SK-N-SH (cell line): Measurements from ENCODE around the gene MT1H. TPM values are rescaled to one million over a fixed set of nuclear protein-coding genes. Genes with fewer than 3 reads are reported as not detected.
A peak's percentile ranks its signal among the peaks of the same experiment; 100 is the strongest.

Experiments
- CTCF ChIA-PET: fragments of 300-600, 350-600 bp; formaldehyde crosslinking; extraction: SDS; loops from one replicate; lab custom pipeline; 2021; lab: Yijun Ruan, JAX
- POLR2A ChIA-PET: fragments of 350-600 bp; sonication (Branson Sonifier 250); formaldehyde crosslinking; extraction: SDS; loops from one replicate; lab custom pipeline; 2020; ENCODE audit warnings: antibody characterized with exemption, inconsistent platforms; lab: Yijun Ruan, JAX
- DNase-seq: peaks from one replicate; pipeline ENCODE4 v3.0.0; 2012
- H2AFZ ChIP-seq: fragments of 200-600 bp; sonication (generic); 2 replicates; pipeline ENCODE4 v1.8.1; 2016; ENCODE audit warnings: antibody characterized with exemption, mild to moderate bottlenecking, low read depth
- H3F3A ChIP-seq: fragments of 200-600 bp; sonication (generic); replicated peaks from 2 replicates; pipeline ENCODE3; 2016; ENCODE audit warnings: antibody characterized with exemption, mild to moderate bottlenecking; ENCODE audit not compliant: insufficient read depth
- H3K27ac ChIP-seq, 2 experiments: fragments of 200-500 bp in 1 of 2; fragments of 200-600 bp in 1 of 2; sonication (Bioruptor generic) in 1 of 2; sonication (generic), shearing (Covaris generic) in 1 of 2; 2 replicates each; pipeline versions ENCODE4 v1.5.1 to v1.6.1; 2014 to 2016; ENCODE audit warnings: low read depth in 2 of 2, inconsistent platforms in 1 of 2, low read length in 1 of 2, mild to moderate bottlenecking in 1 of 2, mixed read lengths in 1 of 2
- H3K27me3 ChIP-seq: fragments of 200-600 bp; sonication (generic), shearing (Covaris generic); 2 replicates; pipeline ENCODE4 v1.6.1; 2016; ENCODE audit warnings: mixed run types; ENCODE audit not compliant: insufficient read depth
- H3K36me3 ChIP-seq, 2 experiments: fragments of 200-500 bp in 1 of 2; fragments of 200-600 bp in 1 of 2; sonication (Bioruptor generic) in 1 of 2; sonication (generic) in 1 of 2; replicated peaks in 1 of 2; 2 replicates each; pipeline versions ENCODE3 to v1.5.1; 2014 to 2016; ENCODE audit warnings: low read length in 1 of 2, mild to moderate bottlenecking in 1 of 2; ENCODE audit not compliant: insufficient read depth in 2 of 2, control insufficient read depth in 1 of 2
- H3K4me1 ChIP-seq, 2 experiments: fragments of 200-500 bp in 1 of 2; fragments of 200-600 bp in 1 of 2; sonication (Bioruptor generic) in 1 of 2; sonication (generic), shearing (Covaris generic) in 1 of 2; 2 replicates each; pipeline versions ENCODE4 v1.5.1 to v1.6.1; 2014 to 2016; ENCODE audit warnings: low read depth in 1 of 2, low read length in 1 of 2, mixed run types in 1 of 2; ENCODE audit not compliant: insufficient read depth in 2 of 2, control insufficient read depth in 1 of 2
- H3K4me2 ChIP-seq: fragments of 200-600 bp; sonication (generic), shearing (Covaris generic); 2 replicates; pipeline ENCODE4 v1.6.1; 2017; ENCODE audit warnings: mixed run types
- H3K4me3 ChIP-seq, 2 experiments: fragments of 200-500 bp in 1 of 2; fragments of 200-600 bp in 1 of 2; sonication (Bioruptor generic) in 1 of 2; sonication (generic), shearing (Covaris generic) in 1 of 2; 2 replicates each; pipeline versions ENCODE4 v1.5.1 to v1.8.1; 2014 to 2016; ENCODE audit warnings: low read depth in 2 of 2, inconsistent platforms in 1 of 2, low read length in 1 of 2, mild to moderate bottlenecking in 1 of 2, mixed read lengths in 1 of 2, moderate library complexity in 1 of 2
- H3K79me2 ChIP-seq: fragments of 200-600 bp; sonication (generic); 2 replicates; pipeline ENCODE4 v1.8.1; 2017; ENCODE audit warnings: mild to moderate bottlenecking; ENCODE audit not compliant: insufficient read depth
- H3K9ac ChIP-seq: fragments of 200-600 bp; sonication (generic); 2 replicates; pipeline ENCODE4 v1.6.1; 2017; ENCODE audit warnings: mixed run types
- H3K9me2 ChIP-seq: fragments of 200-600 bp; sonication (generic); 2 replicates; pipeline ENCODE4 v1.6.1; 2017; ENCODE audit warnings: mixed run types
- H3K9me3 ChIP-seq: fragments of 200-600 bp; sonication (generic); 2 replicates; pipeline ENCODE4 v1.6.1; 2017; ENCODE audit warnings: mixed run types, mild to moderate bottlenecking, moderate library complexity
- H4K20me1 ChIP-seq: fragments of 200-600 bp; sonication (generic); 2 replicates; pipeline ENCODE4 v1.6.1; 2017; ENCODE audit warnings: mild to moderate bottlenecking, mixed run types; ENCODE audit not compliant: insufficient read depth
- CHD2 ChIP-seq: fragments of 150-350 bp; IDR thresholded peaks from 2 replicates; pipeline ENCODE4 v1.6.1; 2018; ENCODE audit warnings: low read length; ENCODE audit not compliant: partially characterized antibody
- EP300 ChIP-seq, 2 experiments: IDR thresholded peaks; 2 replicates each; pipeline versions ENCODE4 v1.4.0 to v1.6.1; 2012; ENCODE audit warnings: borderline replicate concordance in 1 of 2, low read depth in 1 of 2, low read length in 1 of 2
- EZH2phosphoT487 ChIP-seq: fragments of 200-600 bp; sonication (generic); IDR thresholded peaks from 2 replicates; pipeline ENCODE4 v1.6.1; 2017; ENCODE audit warnings: low read depth, mixed run types, mild to moderate bottlenecking, antibody characterized with exemption, moderate library complexity, borderline replicate concordance
- FOSL2 ChIP-seq: IDR thresholded peaks from 2 replicates; pipeline ENCODE4 v1.4.0; 2012; ENCODE audit warnings: low read depth, mild to moderate bottlenecking, moderate library complexity, borderline replicate concordance
- GABPA ChIP-seq: IDR thresholded peaks from 2 replicates; pipeline ENCODE4 v1.4.0; 2012; ENCODE audit warnings: low read depth, mild to moderate bottlenecking
- JUND ChIP-seq: IDR thresholded peaks from 2 replicates; pipeline ENCODE4 v1.4.0; 2012
- MAX ChIP-seq: IDR thresholded peaks from 2 replicates; pipeline ENCODE4 v1.4.0; 2012; ENCODE audit warnings: low read depth
- MEF2A ChIP-seq: IDR thresholded peaks from 2 replicates; pipeline ENCODE4 v1.4.0; 2012; ENCODE audit warnings: low read depth, borderline replicate concordance
- MXI1 ChIP-seq: IDR thresholded peaks from 2 replicates; pipeline ENCODE4 v1.6.1; 2012; ENCODE audit warnings: mild to moderate bottlenecking, low read depth, low read length, improper control_type of control experiment
- NFIC ChIP-seq: IDR thresholded peaks from 2 replicates; pipeline ENCODE4 v1.4.0; 2012; ENCODE audit warnings: borderline replicate concordance
- NRF1 ChIP-seq: IDR thresholded peaks from 2 replicates; pipeline ENCODE4 v1.6.1; 2012; ENCODE audit warnings: low read depth, mild to moderate bottlenecking, low read length
- PBX3 ChIP-seq: IDR thresholded peaks from 2 replicates; pipeline ENCODE4; 2012
- POLR2AphosphoS5 ChIP-seq: IDR thresholded peaks from 2 replicates; pipeline ENCODE4 v1.6.1; 2012; ENCODE audit warnings: low read depth, low read length
- RAD21 ChIP-seq: IDR thresholded peaks from 2 replicates; pipeline ENCODE4 v1.6.1; 2012; ENCODE audit warnings: mild to moderate bottlenecking, low read length
- RCOR1 ChIP-seq: fragments of 150-350 bp; IDR thresholded peaks from 2 replicates; pipeline ENCODE4 v1.6.1; 2017; ENCODE audit warnings: antibody characterized with exemption, low read length
- REST ChIP-seq: IDR thresholded peaks from 2 replicates; pipeline ENCODE4 v1.6.1; 2012; ENCODE audit warnings: mild to moderate bottlenecking, low read depth, low read length, moderate library complexity
- RXRA ChIP-seq: IDR thresholded peaks from 2 replicates; pipeline ENCODE4 v1.4.0; 2012; ENCODE audit warnings: low read depth, mild to moderate bottlenecking, borderline replicate concordance
- SIN3A ChIP-seq: IDR thresholded peaks from 2 replicates; pipeline ENCODE4 v1.6.1; 2012; ENCODE audit warnings: low read depth, mild to moderate bottlenecking, low read length, moderate library complexity, borderline replicate concordance
- SMC3 ChIP-seq: IDR thresholded peaks from 2 replicates; pipeline ENCODE4 v1.6.1; 2012; ENCODE audit warnings: low read depth, low read length, improper control_type of control experiment
- TAF1 ChIP-seq: IDR thresholded peaks from 2 replicates; pipeline ENCODE4 v1.6.1; 2012; ENCODE audit warnings: low read depth, mild to moderate bottlenecking, low read length, moderate library complexity, borderline replicate concordance
- TCF12 ChIP-seq: IDR thresholded peaks from 2 replicates; pipeline ENCODE4 v1.4.0; 2012
- USF1 ChIP-seq: IDR thresholded peaks from 2 replicates; pipeline ENCODE4 v1.4.0; 2012; ENCODE audit warnings: low read depth, borderline replicate concordance
- USF2 ChIP-seq: fragments of 150-350 bp; IDR thresholded peaks from 2 replicates; pipeline ENCODE4 v1.6.1; 2017; ENCODE audit warnings: antibody characterized with exemption, low read length, low read depth, borderline replicate concordance
- WGBS: methylation state at CpG from one replicate; pipeline ENCODE4 v1.1.6; 2017; ENCODE audit warnings: low lambda C conversion rate; 5-methylcytosine and 5-hydroxymethylcytosine counted together
- polyA plus RNA-seq, 3 experiments: library from polyadenylated mRNA; depleted of rRNA; stranded (reverse); fragments of >200 nt; gene quantifications; 2 replicates each; pipeline ENCODE4 v1.2.3, GENCODE V29; 2012

MT1H gene
- polyA plus RNA-seq, 1 of the 3 experiments (the other 2 are of a cell fraction): not detected

GRCh38 chr16:56681939-56682702 is 12.5 kb downstream of the MT1H start, which contains the start of gene MT1X:
MT1X (plus strand) TSS chr16:56682470; CDS start chr16:56682541, 71 bp downstream.
- Histone ChIP-seq H3F3A (no peaks in the 10 kb centered on the region), H3K27me3 (no peaks in the 10 kb centered on the region), H3K36me3 (no peaks in the 10 kb centered on the region), H2AFZ (peak within 1 kb of the TSS; percentile 90), H3K9me3 (no peaks in the 10 kb centered on the region), H3K9ac (peak within 1 kb of the TSS; percentile 75), H3K79me2 (peaks cover 9% of the 10 kb centered on the region; the same call in 1 of the 2 replicates), H3K4me2 (peak within 1 kb of the TSS; percentile 93), H4K20me1 (no peaks in the 10 kb centered on the region), H3K9me2 (no peaks in the 10 kb centered on the region), H3K4me3 (peak within 1 kb of the TSS; percentile 62 to 69), H3K27ac (peak within 1 kb of the TSS; percentile 56 to 77), H3K4me1 (peaks cover 0 to 26% of the 10 kb centered on the region in 2 experiments; a peak in 2 of 4 replicates)
- CTCF ChIA-PET: interaction anchor here (1.1 to 6.1 kb wide), 3 partner anchors 20 to 78 kb away, joined by 3 to 41 read pairs (median 8); no protein-coding TSS in a partner anchor
- TF ChIP-seq REST (peak; percentile 8; the same call in 1 of the 2 replicates), TCF12 (no peak), CHD2 (peak; percentile 16), RCOR1 (no peak), EP300 (IDR thresholded peaks at IDR 0.05; ENCODE audit: borderline replicate concordance in 1 of 2, low read depth in 1 of 2, low read length in 1 of 2) (0 out of 4 replicates have a peak, but pooled peaks of 1 of the 2 experiments have one; percentile 27), SIN3A (peak; percentile 58; the same call in 1 of the 2 replicates), MEF2A (no peak), EZH2phosphoT487 (no peak), RXRA (no peak), USF2 (no peak), MXI1 (peak; percentile 89), JUND (no peak), TAF1 (peak; percentile 91), GABPA (no peak), SMC3 (no peak), FOSL2 (no peak), MAX (peak; percentile 84), POLR2AphosphoS5 (peak; percentile 99), NFIC (peak; percentile 45), PBX3 (peak; percentile 7; the same call in 1 of the 2 replicates), USF1 (no peak), NRF1 (0 out of 2 replicates have a peak, but pooled peaks have one; percentile 14), RAD21 (no peak)
- POLR2A ChIA-PET: interaction anchor here (0.6 to 1.9 kb wide), 5 partner anchors 57 to 504 kb away, joined by 3 to 6 read pairs (median 3); partner anchors contain the start of genes MT1E, PSME3IP1 and RSPRY1
- DNase-seq: peak; percentile 95
- 1% methylated on average over 27 of the region's 49 CpGs for WGBS
